Spinal cord (tissue), 10 donors: ENCODE results near the gene RBP5. TPM values are rescaled to one million over a fixed set of nuclear protein-coding genes. Genes with fewer than 3 reads are reported as not detected.

Experiments
- DNase-seq, 6 donors: peaks; one replicate each; pipeline versions ENCODE4 v3.0.0 to v3.0.0-alpha.2; 2013 to 2015; ENCODE audit warnings: low spot score in 6 of 6, low read depth in 4 of 6
- H3K27ac ChIP-seq: one replicate; pipeline ENCODE4 v1.5.1; 2013; ENCODE audit warnings: low read depth, low read length, control low read depth
- H3K27me3 ChIP-seq: one replicate; pipeline ENCODE4 v1.6.1; 2013; ENCODE audit warnings: low read length; ENCODE audit not compliant: control insufficient read depth, insufficient read depth
- H3K36me3 ChIP-seq: one replicate; pipeline ENCODE4 v1.6.1; 2013; ENCODE audit warnings: low read length; ENCODE audit not compliant: control insufficient read depth, insufficient read depth
- H3K4me1 ChIP-seq: one replicate; pipeline ENCODE4 v1.6.1; 2013; ENCODE audit warnings: low read length; ENCODE audit not compliant: control insufficient read depth, insufficient read depth
- H3K4me3 ChIP-seq: one replicate; pipeline ENCODE4 v1.5.1; 2013; ENCODE audit warnings: low read depth, low read length, control low read depth
- H3K9me3 ChIP-seq: one replicate; pipeline ENCODE4 v1.6.1; 2013; ENCODE audit warnings: low read length; ENCODE audit not compliant: control insufficient read depth, insufficient read depth
- WGBS: methylation state at CpG from one replicate; pipeline ENCODE4 v1.1.5; 2013; ENCODE audit warnings: missing lambda C conversion rate; ENCODE audit not compliant: insufficient coverage; 5-methylcytosine and 5-hydroxymethylcytosine counted together
- polyA plus RNA-seq, 2 donors: library from polyadenylated mRNA; unstranded; fragments of 120-200 nt; gene quantifications; one replicate each; pipeline ENCODE4 v1.2.1, GENCODE V29; 2013; ENCODE audit not compliant: insufficient read length in 2 of 2
- total RNA-seq, 2 donors: library from RNA; depleted of rRNA in 1 of 2; stranded (reverse); fragments of 120-200 nt in 1 of 2; fragments of >200 nt in 1 of 2; gene quantifications; one replicate each; pipeline versions ENCODE4 v1.2.3 to v1.2.4, GENCODE V29; 2013 to 2014
- donor health status: healthy.

Gene RBP5
- total and polyA plus RNA-seq, 4 donors: 0.20 to 5.1 (median 2.1) TPM

GRCh38 chr12:7127916-7128626 is 618 bp downstream of the RBP5 start:
- Histone ChIP-seq H3K9me3 (no peaks in the 10 kb centered on the region), H3K4me3 (no peak overlapping the region)

GRCh38 chr12:7125632-7126227 is 3.0 kb downstream of the RBP5 start:
- H3K4me3 ChIP-seq: no peak overlapping the region
- H3K36me3 ChIP-seq: no peaks in the 10 kb centered on the region
- no peaks in the 10 kb centered on the region for H3K27me3 ChIP-seq
- H3K9me3 ChIP-seq: no peaks in the 10 kb centered on the region
- peaks cover 18% of the 10 kb centered on the region for H3K4me1 ChIP-seq
- WGBS: 100% methylated on average over 1 of the region's 4 CpGs
- DNase-seq: no peak
- H3K27ac ChIP-seq: no peak overlapping the region

More at GRCh38 chr12:7127916-7128626, 618 bp downstream of the RBP5 start:
- Histone ChIP-seq H3K36me3 (peaks cover 5% of the 10 kb centered on the region), H3K27me3 (no peaks in the 10 kb centered on the region), H3K27ac (no peak overlapping the region), H3K4me1 (peaks cover 38% of the 10 kb centered on the region)
- WGBS: 85% methylated on average over 12 of the region's 17 CpGs
- DNase-seq: no peak

- H3K27me3 ChIP-seq: no peaks in the 10 kb centered on the region
- peaks cover 3% of the 10 kb centered on the region for H3K4me1 ChIP-seq
- no peaks in the 10 kb centered on the region for H3K36me3 ChIP-seq
- DNase-seq: no peak
- H3K4me3 ChIP-seq: no peak overlapping the region
- no peak overlapping the region for H3K27ac ChIP-seq
- no peaks in the 10 kb centered on the region for H3K9me3 ChIP-seq
- WGBS: 60% methylated on average over 5 of the region's 11 CpGs
Measured at GRCh38 chr12:7123806-7124522, 4.7 kb downstream of the RBP5 start.

GRCh38 chr12:7122811-7123769 is 5.6 kb downstream of the RBP5 start:
- Histone ChIP-seq H3K4me3 (no peak overlapping the region), H3K27ac (no peak overlapping the region), H3K9me3 (no peaks in the 10 kb centered on the region), H3K4me1 (no peaks in the 10 kb centered on the region), H3K27me3 (no peaks in the 10 kb centered on the region), H3K36me3 (no peaks in the 10 kb centered on the region)
- no peak for DNase-seq
- 96% methylated on average over 2 of the region's 7 CpGs for WGBS

GRCh38 chr12:7121324-7121723 is 7.4 kb downstream of the RBP5 start:
- no peak for DNase-seq
- WGBS: 60% methylated on average over 1 of the region's 5 CpGs
- Histone ChIP-seq H3K27ac (no peak overlapping the region), H3K4me1 (no peaks in the 10 kb centered on the region), H3K9me3 (no peaks in the 10 kb centered on the region), H3K36me3 (no peaks in the 10 kb centered on the region), H3K4me3 (no peak overlapping the region), H3K27me3 (no peaks in the 10 kb centered on the region)

GRCh38 chr12:7120166-7120565 is 8.5 kb downstream of the RBP5 start:
- Histone ChIP-seq H3K4me1 (no peaks in the 10 kb centered on the region), H3K27me3 (no peaks in the 10 kb centered on the region), H3K36me3 (no peaks in the 10 kb centered on the region), H3K4me3 (no peak overlapping the region), H3K9me3 (no peaks in the 10 kb centered on the region), H3K27ac (no peak overlapping the region)
- WGBS: 79% methylated on average over 5 of the region's 5 CpGs
- no peak for DNase-seq

GRCh38 chr12:7118881-7119280 is 9.8 kb downstream of the RBP5 start:
- H3K9me3 ChIP-seq: no peaks in the 10 kb centered on the region
- H3K27me3 ChIP-seq: no peaks in the 10 kb centered on the region
- DNase-seq: no peak
- no peaks in the 10 kb centered on the region for H3K4me1 ChIP-seq
- H3K27ac ChIP-seq: no peak overlapping the region
- no peaks in the 10 kb centered on the region for H3K36me3 ChIP-seq
- H3K4me3 ChIP-seq: no peak overlapping the region
- WGBS: 54% methylated on average over 3 of the region's 3 CpGs

GRCh38 chr12:7117670-7118069 is 11.0 kb downstream of the RBP5 start:
- Histone ChIP-seq H3K27me3 (no peaks in the 10 kb centered on the region), H3K27ac (no peak overlapping the region), H3K9me3 (no peaks in the 10 kb centered on the region), H3K36me3 (no peaks in the 10 kb centered on the region), H3K4me1 (no peaks in the 10 kb centered on the region), H3K4me3 (no peak overlapping the region)
- 74% methylated on average over 3 of the region's 3 CpGs for WGBS
- DNase-seq: no peak

GRCh38 chr12:7116916-7117315 is 11.8 kb downstream of the RBP5 start:
- no peak for DNase-seq
- no peak overlapping the region for H3K27ac ChIP-seq
- H3K27me3 ChIP-seq: no peaks in the 10 kb centered on the region
- no peak overlapping the region for H3K4me3 ChIP-seq
- 80% methylated on average over 8 of the region's 9 CpGs for WGBS
- H3K9me3 ChIP-seq: no peaks in the 10 kb centered on the region
- no peaks in the 10 kb centered on the region for H3K4me1 ChIP-seq
- H3K36me3 ChIP-seq: no peaks in the 10 kb centered on the region
